Suprapubic skin (tissue), 4 donors: ENCODE results near the gene TTC13. TPM values are rescaled to one million over a fixed set of nuclear protein-coding genes. Genes with fewer than 3 reads are reported as not detected.

Source experiments
- DNase-seq, 2 donors: peaks; one replicate each; pipeline ENCODE4 v3.0.0-alpha.2; 2019; ENCODE audit warnings: low spot score in 2 of 2
- H3K27ac ChIP-seq: fragments of 200-600 bp; sonication (generic); one replicate; pipeline ENCODE4 v1.5.1; 2019
- H3K27me3 ChIP-seq: fragments of 200-600 bp; sonication (generic); one replicate; pipeline ENCODE4 v1.5.1; 2019
- H3K36me3 ChIP-seq: fragments of 200-600 bp; sonication (generic); one replicate; pipeline ENCODE4 v1.5.1; 2019
- H3K4me1 ChIP-seq: fragments of 200-600 bp; sonication (generic); one replicate; pipeline ENCODE4 v1.5.1; 2019
- H3K4me3 ChIP-seq: fragments of 200-600 bp; sonication (generic); one replicate; pipeline ENCODE4 v1.5.1; 2019; ENCODE audit warnings: mild to moderate bottlenecking
- H3K9me3 ChIP-seq: fragments of 200-600 bp; sonication (generic); one replicate; pipeline ENCODE4 v1.5.1; 2019
- CTCF ChIP-seq, 2 donors: fragments of 200-600 bp in 1 of 2; fragments of 450-650 bp in 1 of 2; sonication (generic) in 1 of 2; IDR thresholded peaks; one replicate each; pipeline ENCODE4 v1.5.1; 2016 to 2019; ENCODE audit warnings: antibody characterized with exemption in 2 of 2, mild to moderate bottlenecking in 1 of 2, moderate library complexity in 1 of 2
- EP300 ChIP-seq: sonication (generic); formaldehyde crosslinking; IDR thresholded peaks from one replicate; pipeline ENCODE4 v1.6.1; 2017; ENCODE audit warnings: antibody characterized with exemption
- POLR2A ChIP-seq, 2 donors: fragments of 450-650 bp; IDR thresholded peaks; one replicate each; pipeline ENCODE4 v1.6.1; 2017; ENCODE audit warnings: antibody characterized with exemption in 2 of 2, mild to moderate bottlenecking in 2 of 2, moderate library complexity in 2 of 2
- POLR2AphosphoS5 ChIP-seq, 3 donors: sonication (generic); formaldehyde crosslinking; IDR thresholded peaks; one replicate each; pipeline ENCODE4 v1.6.1; 2017; ENCODE audit warnings: antibody characterized with exemption in 3 of 3
- WGBS: methylation state at CpG from one replicate; pipeline ENCODE4 v1.1.5; 2018; 5-methylcytosine and 5-hydroxymethylcytosine counted together
- total RNA-seq, 4 donors: library from RNA; depleted of rRNA; stranded (reverse); fragments of >200 nt; gene quantifications; one replicate each; pipeline ENCODE4 v1.1.0, GENCODE V29; 2016

Gene TTC13
- total RNA-seq, 4 donors from 2014 or later: 16.5 to 41.2 (median 19.2) TPM

- Histone ChIP-seq H3K4me1 (no peaks in the 10 kb centered on the region), H3K36me3 (no peaks in the 10 kb centered on the region), H3K9me3 (no peaks in the 10 kb centered on the region), H3K4me3 (no peak overlapping the region), H3K27ac (no peak overlapping the region), H3K27me3 (no peaks in the 10 kb centered on the region)
- no peak for TF ChIP-seq CTCF (IDR thresholded peaks at IDR 0.05)
- TF ChIP-seq EP300: no peak
- TF ChIP-seq POLR2A (IDR thresholded peaks at IDR 0.05): no peak
- no peak for TF ChIP-seq POLR2AphosphoS5 (IDR thresholded peaks at IDR 0.05)
- no peak for DNase-seq
- WGBS: 99% methylated on average over 5 of the region's 5 CpGs
These were observed 12.2 kb downstream of the TTC13 start for GRCh38 chr1:230966358-230966873.

GRCh38 chr1:230965535-230965934 is 13.1 kb downstream of the TTC13 start:
- TF ChIP-seq EP300 (no peak), POLR2AphosphoS5 (IDR thresholded peaks at IDR 0.05) (no peak), CTCF (IDR thresholded peaks at IDR 0.05) (no peak), POLR2A (IDR thresholded peaks at IDR 0.05) (no peak)
- Histone ChIP-seq H3K27ac (no peak overlapping the region), H3K36me3 (no peaks in the 10 kb centered on the region), H3K27me3 (no peaks in the 10 kb centered on the region), H3K9me3 (no peaks in the 10 kb centered on the region), H3K4me1 (no peaks in the 10 kb centered on the region), H3K4me3 (no peak overlapping the region)
- DNase-seq: no peak
- WGBS: 96% methylated on average over 5 of the region's 5 CpGs

DNA sequence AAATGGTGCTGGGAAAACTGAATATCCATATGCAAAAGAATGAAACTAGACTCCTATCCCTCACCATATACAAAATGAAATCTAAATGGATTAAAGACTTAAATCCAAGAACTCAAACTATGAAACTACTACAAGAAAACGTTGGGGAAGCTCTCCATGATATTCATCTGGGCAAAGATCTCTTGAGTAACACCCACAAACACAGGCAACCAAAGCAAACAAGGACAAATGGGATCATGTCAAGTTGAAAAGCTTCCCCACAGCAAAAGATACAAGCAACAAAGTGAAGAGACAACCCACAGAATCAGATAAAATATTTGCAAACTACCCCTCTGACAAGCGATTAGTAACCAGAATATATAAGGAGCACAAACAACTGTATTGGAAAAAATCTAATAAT is 13.8 kb downstream of the TTC13 start:
- Histone ChIP-seq H3K27me3 (no peaks in the 10 kb centered on the region), H3K36me3 (no peaks in the 10 kb centered on the region), H3K27ac (no peak overlapping the region), H3K4me3 (no peak overlapping the region), H3K4me1 (no peaks in the 10 kb centered on the region), H3K9me3 (no peaks in the 10 kb centered on the region)
- TF ChIP-seq CTCF (IDR thresholded peaks at IDR 0.05): no peak
- no peak for TF ChIP-seq EP300
- no peak for TF ChIP-seq POLR2AphosphoS5 (IDR thresholded peaks at IDR 0.05)
- no peak for TF ChIP-seq POLR2A (IDR thresholded peaks at IDR 0.05)
- no peak for DNase-seq
- WGBS: 39% methylated on average over 2 of the region's 2 CpGs

DNA sequence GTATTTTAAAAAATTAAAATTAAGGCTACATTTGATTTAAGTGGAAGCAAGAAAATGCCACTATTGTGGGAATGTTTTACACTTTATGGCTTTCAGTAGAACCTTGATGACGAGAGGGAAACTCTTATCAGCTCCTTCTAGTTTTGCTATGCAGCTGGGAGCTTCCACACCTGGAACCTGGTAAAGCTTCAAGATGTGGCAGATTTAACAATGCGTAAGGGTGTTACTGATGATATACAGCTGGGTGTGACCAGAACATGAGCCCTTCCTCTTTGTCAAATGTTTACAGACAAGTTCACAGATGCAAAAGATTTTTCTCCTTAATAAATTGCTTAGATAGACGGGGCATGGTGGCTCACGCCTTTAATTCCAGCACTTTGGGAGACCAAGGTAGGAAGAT is 20.3 kb downstream of the TTC13 start:
- no peak for TF ChIP-seq POLR2A (IDR thresholded peaks at IDR 0.05)
- TF ChIP-seq POLR2AphosphoS5 (IDR thresholded peaks at IDR 0.05): no peak
- TF ChIP-seq CTCF (IDR thresholded peaks at IDR 0.05): no peak
- no peak for TF ChIP-seq EP300
- peaks cover 18% of the 10 kb centered on the region for H3K36me3 ChIP-seq
- H3K9me3 ChIP-seq: no peaks in the 10 kb centered on the region
- DNase-seq: no peak
- 80% methylated on average over 4 of the region's 4 CpGs for WGBS
- no peaks in the 10 kb centered on the region for H3K4me1 ChIP-seq
- H3K27ac ChIP-seq: no peak overlapping the region
- no peaks in the 10 kb centered on the region for H3K27me3 ChIP-seq
- H3K4me3 ChIP-seq: no peak overlapping the region

GRCh38 chr1:230957580-230957989 is 21.1 kb downstream of the TTC13 start:
- Histone ChIP-seq H3K27me3 (no peaks in the 10 kb centered on the region), H3K4me1 (no peaks in the 10 kb centered on the region), H3K4me3 (no peak overlapping the region), H3K27ac (no peak overlapping the region), H3K36me3 (peaks cover 18% of the 10 kb centered on the region), H3K9me3 (no peaks in the 10 kb centered on the region)
- TF ChIP-seq EP300 (no peak), POLR2A (IDR thresholded peaks at IDR 0.05) (no peak), POLR2AphosphoS5 (IDR thresholded peaks at IDR 0.05) (no peak), CTCF (IDR thresholded peaks at IDR 0.05) (no peak)
- whole genome bisulfite sequencing: 60% methylated on average over 4 of the region's 4 CpGs
- DNase-seq: no peak
